K562 (cell line): ENCODE measurements around the gene TNK2. TPM values are rescaled to one million over a fixed set of nuclear protein-coding genes. Genes with fewer than 3 reads are reported as not detected.

ENCODE experiments used
- ATAC-seq: fragments of 200-7000 bp; cut with Tn5 transposase; 3 replicates; pipeline ENCODE4 v1.9.1; 2020; ENCODE audit warnings: moderate library complexity
- BruUV-seq: library from RNA; stranded (reverse); fragments of 400-500 nt; replicated peaks from 2 replicates; lab custom pipeline; 2021; lab: Mats Ljungman, UMichigan
- CTCF ChIA-PET: fragments of 300-600 bp; formaldehyde crosslinking; extraction: SDS; loops from one replicate; lab custom pipeline; 2021; ENCODE audit warnings: low intra/inter-chr PET ratio; lab: Yijun Ruan, JAX
- POLR2A ChIA-PET: fragments of 300-600, 350-650 bp; sonication (Branson Sonifier 250); formaldehyde crosslinking; extraction: SDS; loops from one replicate; lab custom pipeline; 2021; ENCODE audit warnings: antibody characterized with exemption, inconsistent platforms; lab: Yijun Ruan, JAX
- DNase-seq, 4 experiments: peaks; one replicate each; pipeline versions ENCODE4 v3.0.0 to v3.0.0-alpha.2; 2011 to 2018; ENCODE audit warnings: low spot score in 3 of 4, mixed read lengths in 3 of 4; ENCODE audit errors: extremely low read depth in 1 of 4
- FAIRE-seq: peaks from 2 replicates; lab custom pipeline; 2011; peaks lifted over from hg19 to GRCh38; lab: Jason Lieb, UNC
- H2AFZ ChIP-seq: 2 replicates; pipeline ENCODE4 v1.6.0; 2011; ENCODE audit warnings: low read depth, low read length, control low read depth, inconsistent platforms
- H3K27ac ChIP-seq: fragments of 200-600 bp; 3 replicates; pipeline ENCODE4 v1.8.0; 2011; ENCODE audit warnings: low read depth, mild to moderate bottlenecking, control low read depth, inconsistent platforms, low read length, moderate library complexity, mixed read lengths; ENCODE audit errors: extremely low read depth
- H3K27me3 ChIP-seq, 2 experiments: fragments of 300-600 bp in 1 of 2; 2 replicates in 1 of 2; 3 replicates in 1 of 2; pipeline versions ENCODE4 v1.6.0 to v1.8.0; 2011; ENCODE audit warnings: inconsistent platforms in 2 of 2, low read length in 2 of 2, mild to moderate bottlenecking in 1 of 2, mixed read lengths in 1 of 2, moderate library complexity in 1 of 2; ENCODE audit not compliant: control insufficient read depth in 2 of 2, insufficient read depth in 2 of 2
- H3K36me3 ChIP-seq: fragments of 300-600 bp; 3 replicates; pipeline ENCODE4 v1.8.0; 2011; ENCODE audit warnings: mild to moderate bottlenecking, low read length, inconsistent platforms; ENCODE audit not compliant: control insufficient read depth, insufficient read depth
- H3K4me1 ChIP-seq, 2 experiments: fragments of 200-600 bp in 1 of 2; replicated peaks in 1 of 2; 2 replicates in 1 of 2; 3 replicates in 1 of 2; pipeline versions ENCODE4 v1.5.1 to v1.8.0; 2011; ENCODE audit warnings: inconsistent platforms in 2 of 2, low read length in 2 of 2, mild to moderate bottlenecking in 1 of 2, mixed read lengths in 1 of 2, moderate library complexity in 1 of 2; ENCODE audit not compliant: control insufficient read depth in 2 of 2, insufficient read depth in 2 of 2
- H3K4me2 ChIP-seq: 2 replicates; pipeline ENCODE4 v1.6.1; 2011; ENCODE audit warnings: low read length, control low read depth, inconsistent platforms, mixed read lengths; ENCODE audit not compliant: insufficient read depth
- H3K4me3 ChIP-seq: fragments of 200-600 bp; sonication (generic), shearing (Covaris generic); 2 replicates; pipeline ENCODE4 v1.5.1; 2016; ENCODE audit warnings: control low read depth, inconsistent platforms
- H3K79me2 ChIP-seq: fragments of 200-600 bp; 3 replicates; pipeline ENCODE4 v1.8.0; 2011; ENCODE audit warnings: low read length, inconsistent platforms; ENCODE audit not compliant: control insufficient read depth, insufficient read depth
- H3K9ac ChIP-seq, 2 experiments: 2 replicates each; pipeline versions ENCODE4 v1.6.0 to v1.6.1; 2011; ENCODE audit warnings: low read depth in 2 of 2, low read length in 2 of 2, control low read depth in 1 of 2, inconsistent platforms in 1 of 2, mild to moderate bottlenecking in 1 of 2, mixed read lengths in 1 of 2; ENCODE audit not compliant: insufficient read depth in 1 of 2
- H3K9me1 ChIP-seq: one replicate; pipeline ENCODE4 v1.6.0; 2011; ENCODE audit warnings: inconsistent platforms, mild to moderate bottlenecking, low read length, moderate library complexity; ENCODE audit not compliant: control insufficient read depth, insufficient read depth
- H3K9me3 ChIP-seq: replicated peaks from 2 replicates; pipeline ENCODE4 v1.5.1; 2011; ENCODE audit warnings: low read depth, low read length, inconsistent platforms; ENCODE audit not compliant: control insufficient read depth, insufficient read depth
- H4K20me1 ChIP-seq: replicated peaks from 2 replicates; pipeline ENCODE4 v1.6.1; 2011; ENCODE audit warnings: low read length, inconsistent platforms, mixed read lengths; ENCODE audit not compliant: control insufficient read depth, insufficient read depth
- C11orf30 ChIP-seq: fragments of 450-650 bp; IDR thresholded peaks from 2 replicates; pipeline ENCODE4 v1.6.1; 2016; ENCODE audit warnings: low read depth, mild to moderate bottlenecking
- CREB1 ChIP-seq, 2 experiments: sonication (generic) in 1 of 2; formaldehyde crosslinking in 1 of 2; IDR thresholded peaks; 2 replicates each; pipeline versions ENCODE4 v1.6.1 to v1.8.0; 2012 to 2022; ENCODE audit warnings: inconsistent platforms in 1 of 2, mild to moderate bottlenecking in 1 of 2, missing genetic modification reagents in 1 of 2, moderate library complexity in 1 of 2
- KAT7 ChIP-seq: sonication (generic); formaldehyde crosslinking; IDR thresholded peaks from 2 replicates; pipeline ENCODE4 v1.8.0; 2022; ENCODE audit warnings: missing genetic modification reagents, mild to moderate bottlenecking, borderline replicate concordance
- PRMT5 ChIP-seq: sonication (generic); formaldehyde crosslinking; IDR thresholded peaks from 2 replicates; pipeline ENCODE4 v1.5.0; 2020; ENCODE audit warnings: missing genetic modification reagents
- ZNF165 ChIP-seq: fragments of 250-450 bp; sonication (Bioruptor Pico); IDR thresholded peaks from 2 replicates; pipeline ENCODE4 v1.4.0; 2020; ENCODE audit warnings: borderline replicate concordance
- WGBS: fragments of 100-300 bp; shearing (Covaris generic); methylation state at CpG from one replicate; pipeline ENCODE4 v1.1.6; 2016; ENCODE audit warnings: low coverage, mixed read lengths; ENCODE audit not compliant: insufficient coverage; ENCODE audit errors: missing lambda C conversion rate; 5-methylcytosine and 5-hydroxymethylcytosine counted together
- in situ Hi-C: fragments of 300-500 bp; cut with MboI; formaldehyde crosslinking; loops from 4 replicates; pipeline ENCODE4 v1.15.0; 2018; ENCODE audit warnings: inconsistent platforms, mixed read lengths
- intact Hi-C: fragments of 100-400 bp; cut with micrococcal nuclease; formaldehyde crosslinking; loops from 2 replicates; pipeline ENCODE4 v1.14.2; 2022
- polyA plus RNA-seq, 8 experiments: library from polyadenylated mRNA; depleted of rRNA in 4 of 8; stranded (reverse) in 5 of 8; unstranded in 3 of 8; fragments of >200 nt; fragmentation: Nextera tagmentation in 2 of 8; fragmentation: Illumina TruSeq in 1 of 8; extraction: Ambion mirVana in 2 of 8; extraction: Trizol in 1 of 8; gene quantifications; 2 replicates each; pipeline versions ENCODE4 v1.2.1 to v1.2.3, GENCODE V29; 2011 to 2014; ENCODE audit warnings: inconsistent platforms in 1 of 8, missing spikeins in 1 of 8
- total RNA-seq, 7 experiments: library from RNA; depleted of rRNA in 6 of 7; stranded (reverse); fragments of >200 nt in 6 of 7; fragmentation: Illumina TruSeq in 2 of 7; extraction: Trizol in 2 of 7; gene quantifications; 2 replicates each; pipeline versions ENCODE4 v1.2.1 to v1.2.3, GENCODE V29; 2011 to 2021; ENCODE audit warnings: low replicate concordance in 1 of 7
- TF ChIP-seq, protein P1 (sequence below): fragments of 450-650 bp; IDR thresholded peaks from 2 replicates; pipeline ENCODE4 v1.6.1; 2016
- TF ChIP-seq, protein P2 (sequence below): fragments of 250-450 bp; sonication (Bioruptor Pico); IDR thresholded peaks from 2 replicates; pipeline ENCODE4 v1.8.0; 2021; ENCODE audit warnings: moderate library complexity, mild to moderate bottlenecking, inconsistent platforms

The TNK2 gene
- total and polyA plus RNA-seq, 9 of the 15 experiments (the other 6 are each of a cell fraction or from before 2014, with no cell fraction given), result 0.03 to 33.8 (median 6.5) TPM

DNA sequence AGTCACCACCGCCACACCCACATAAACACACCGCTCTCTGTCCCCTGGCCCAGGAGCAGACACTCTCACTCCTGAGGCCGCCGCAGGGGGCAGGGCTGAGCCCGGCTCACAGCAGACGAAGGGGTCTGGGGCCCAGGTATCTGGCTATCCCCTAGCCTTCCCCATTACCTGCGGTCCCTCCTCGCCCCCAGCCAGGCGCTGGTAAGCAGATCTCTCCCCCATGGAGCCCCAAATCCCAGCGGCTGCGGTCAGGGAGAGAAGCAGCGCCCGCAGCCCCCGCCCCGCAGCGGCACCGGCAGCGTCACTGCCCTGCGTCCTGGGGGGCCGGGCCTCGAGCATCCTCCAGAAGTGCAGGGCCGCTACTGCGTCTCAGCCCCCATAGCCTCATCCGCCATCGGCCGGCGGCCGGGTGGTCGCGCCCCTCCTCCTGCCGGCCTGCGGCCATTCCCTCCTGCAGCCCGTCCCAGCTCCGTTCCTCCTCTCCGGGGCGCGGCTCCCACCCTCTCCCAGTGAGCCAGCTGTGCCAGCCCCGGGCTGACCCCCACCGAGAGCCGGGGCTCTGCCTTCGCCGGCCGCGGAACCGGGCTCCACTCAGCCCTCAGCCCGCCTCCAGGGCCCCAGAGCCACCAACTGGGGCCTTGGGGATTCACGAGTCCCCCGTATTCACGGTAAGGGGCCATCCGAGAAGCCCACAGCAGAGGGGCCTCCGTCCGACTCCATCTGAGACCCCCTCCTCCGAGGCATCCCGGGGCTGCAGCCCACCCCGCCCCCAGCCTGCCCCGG lies 13.1 kb downstream of the TNK2 start (continued):
- no peak for TF ChIP-seq ZNF165
- TF ChIP-seq, protein P1, sequence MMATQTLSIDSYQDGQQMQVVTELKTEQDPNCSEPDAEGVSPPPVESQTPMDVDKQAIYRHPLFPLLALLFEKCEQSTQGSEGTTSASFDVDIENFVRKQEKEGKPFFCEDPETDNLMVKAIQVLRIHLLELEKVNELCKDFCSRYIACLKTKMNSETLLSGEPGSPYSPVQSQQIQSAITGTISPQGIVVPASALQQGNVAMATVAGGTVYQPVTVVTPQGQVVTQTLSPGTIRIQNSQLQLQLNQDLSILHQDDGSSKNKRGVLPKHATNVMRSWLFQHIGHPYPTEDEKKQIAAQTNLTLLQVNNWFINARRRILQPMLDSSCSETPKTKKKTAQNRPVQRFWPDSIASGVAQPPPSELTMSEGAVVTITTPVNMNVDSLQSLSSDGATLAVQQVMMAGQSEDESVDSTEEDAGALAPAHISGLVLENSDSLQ, result 0 out of 2 replicates have a peak, but pooled peaks have one; percentile 4
- TF ChIP-seq CREB1 (IDR thresholded peaks at IDR 0.05), result peak; percentile 87
- peak; percentile 80 for TF ChIP-seq CREB1 (CRISPR knock-in tag; IDR thresholded peaks at IDR 0.05)
- TF ChIP-seq C11orf30, result 0 out of 2 replicates have a peak, but pooled peaks have one; percentile 31

DNA sequence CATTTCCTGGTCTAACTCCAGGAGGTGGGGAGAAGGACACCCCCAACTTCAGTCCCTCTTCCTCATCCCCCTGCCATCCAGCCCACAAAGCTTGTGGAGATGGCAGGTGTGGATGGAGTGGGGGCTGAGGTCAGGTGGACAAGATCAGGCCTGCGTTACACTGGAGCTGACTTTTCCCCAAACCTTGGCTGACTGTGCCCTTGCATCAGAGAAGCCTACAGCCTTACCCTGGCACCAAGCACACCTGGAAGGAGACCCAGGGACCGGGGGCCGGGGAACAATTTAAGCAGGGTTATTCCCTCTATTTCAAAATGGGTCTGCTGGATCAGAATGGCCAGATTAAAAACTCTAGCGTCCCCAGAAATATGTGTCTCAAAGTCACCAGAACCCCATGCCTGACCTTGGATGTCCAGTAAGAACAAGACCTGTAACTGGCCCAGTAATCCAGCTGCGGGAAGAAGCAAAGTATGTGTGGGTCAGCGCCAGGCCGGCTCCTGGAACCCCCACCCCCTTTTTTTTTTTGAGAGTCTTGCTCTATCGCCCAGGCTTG lies 14.4 kb downstream of the TNK2 start:
- H3K36me3 ChIP-seq, result no peaks in the 10 kb centered on the region
- intact Hi-C loops, result loop anchor here (1.0 kb wide), 3 partner anchors 21 to 35 kb away; no protein-coding TSS in a partner anchor

More for the DNA sequence above, 14.4 kb downstream of the TNK2 start:
- ChIA-PET CTCF (interaction anchor here (0.6 to 4.3 kb wide), 6 partner anchors 13 to 1526 kb away, joined by 3 to 59 read pairs (median 4); no protein-coding TSS in a partner anchor), POLR2A (interaction anchor here (0.6 to 1.7 kb wide), 9 partner anchors 8 to 185 kb away, joined by 3 to 7 read pairs (median 3); no protein-coding TSS in a partner anchor)
- BruUV-seq, result no TSS peak
- Histone ChIP-seq H3K4me1 (peaks cover 28 to 73% of the 10 kb centered on the region in 2 experiments), H3K27ac (no peak overlapping the region), H4K20me1 (peaks cover 3% of the 10 kb centered on the region; the same call in 1 of the 2 replicates), H3K4me2 (no peak overlapping the region), H3K9ac (peak overlapping the region in 1 of 2 experiments; percentile 3; a peak in 1 of 4 replicates), H2AFZ (no peak overlapping the region), H3K9me3 (no peaks in the 10 kb centered on the region), H3K27me3 (no peaks in the 10 kb centered on the region), H3K79me2 (peaks cover 5% of the 10 kb centered on the region; the same call in 1 of the 3 replicates), H3K9me1 (peaks cover 5% of the 10 kb centered on the region), H3K4me3 (no peak overlapping the region)
- DNase-seq (no peak), FAIRE-seq (no peak), ATAC-seq (no peak)
- TF ChIP-seq, protein P2, sequence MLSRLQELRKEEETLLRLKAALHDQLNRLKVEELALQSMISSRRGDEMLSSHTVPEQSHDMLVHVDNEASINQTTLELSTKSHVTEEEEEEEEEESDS (CRISPR knock-in tag), result no peak
- TF ChIP-seq KAT7 (0 out of 2 replicates have a peak, but pooled peaks have one; percentile 38), PRMT5 (CRISPR knock-in tag) (0 out of 2 replicates have a peak, but pooled peaks have one; percentile 23)
- 73% methylated on average over 6 of the region's 8 CpGs for WGBS
- in situ Hi-C loops, result loop anchor here (5.0 to 25.0 kb wide), 2 partner anchors 37 to 618 kb away; partner anchors contain the start of genes RNF168 and SMCO1
